DOHH2 (cell line): ENCODE results near the gene VWA5B2.
A peak's percentile ranks its signal among the peaks of the same experiment; 100 is the strongest.

Experiments
- H3F3A ChIP-seq: fragments of 200-600 bp; sonication (generic), shearing (Covaris generic); 2 replicates; pipeline ENCODE4 v1.6.0; 2016; ENCODE audit warnings: antibody characterized with exemption, mild to moderate bottlenecking; ENCODE audit not compliant: control insufficient read depth, insufficient read depth
- H3K27ac ChIP-seq: fragments of 200-600 bp; sonication (generic); 2 replicates; pipeline ENCODE4 v1.5.1; 2014; ENCODE audit warnings: low read depth, mild to moderate bottlenecking, low read length, moderate library complexity
- H3K27me3 ChIP-seq: fragments of 200-600 bp; sonication (generic); 2 replicates; pipeline ENCODE4 v1.6.1; 2014; ENCODE audit warnings: mild to moderate bottlenecking, low read length, mixed read lengths; ENCODE audit not compliant: control insufficient read depth
- H3K36me3 ChIP-seq: fragments of 200-600 bp; sonication (generic); 2 replicates; pipeline ENCODE4 v1.6.1; 2014; ENCODE audit warnings: mild to moderate bottlenecking, low read length, moderate library complexity, mixed read lengths; ENCODE audit not compliant: control insufficient read depth
- H3K4me1 ChIP-seq: fragments of 200-600 bp; sonication (generic); 2 replicates; pipeline ENCODE4 v1.6.1; 2014; ENCODE audit warnings: mild to moderate bottlenecking, low read length, mixed read lengths; ENCODE audit not compliant: control insufficient read depth
- H3K4me2 ChIP-seq: fragments of 200-600 bp; sonication (generic); 2 replicates; pipeline ENCODE4 v1.6.0; 2014; ENCODE audit warnings: mild to moderate bottlenecking, low read length, moderate library complexity
- H3K4me3 ChIP-seq: fragments of 200-600 bp; sonication (generic); 2 replicates; pipeline ENCODE4 v1.5.1; 2014; ENCODE audit warnings: mild to moderate bottlenecking, low read length, mixed read lengths
- H3K79me2 ChIP-seq: fragments of 200-600 bp; sonication (generic); 2 replicates; pipeline ENCODE4 v1.6.1; 2014; ENCODE audit warnings: mild to moderate bottlenecking, low read length, mixed read lengths; ENCODE audit not compliant: control insufficient read depth
- H3K9me2 ChIP-seq: fragments of 200-600 bp; sonication (generic); replicated peaks from 2 replicates; pipeline ENCODE4 v1.6.1; 2014; ENCODE audit warnings: mild to moderate bottlenecking, low read length, mixed read lengths; ENCODE audit not compliant: control insufficient read depth
- H3K9me3 ChIP-seq: fragments of 200-600 bp; sonication (generic); 2 replicates; pipeline ENCODE4 v1.6.1; 2014; ENCODE audit warnings: antibody characterized with exemption, low read length, mixed read lengths; ENCODE audit not compliant: control insufficient read depth, insufficient read depth
- H4K20me1 ChIP-seq: fragments of 200-600 bp; sonication (generic); 2 replicates; pipeline ENCODE4 v1.6.0; 2014; ENCODE audit warnings: low read depth, mild to moderate bottlenecking, antibody characterized with exemption, low read length, moderate library complexity; ENCODE audit not compliant: control insufficient read depth, insufficient read depth
- CTCF ChIP-seq: fragments of 200-600 bp; sonication (generic); IDR thresholded peaks from one replicate; pipeline ENCODE4 v1.5.1; 2014; ENCODE audit warnings: antibody characterized with exemption, mild to moderate bottlenecking, low read depth, low read length; ENCODE audit not compliant: poor library complexity, severe bottlenecking
- EZH2phosphoT487 ChIP-seq: fragments of 200-600 bp; sonication (generic); IDR thresholded peaks from 2 replicates; pipeline ENCODE4 v1.6.1; 2017; ENCODE audit warnings: borderline replicate concordance, mild to moderate bottlenecking, antibody characterized with exemption, low read length, moderate library complexity, mixed read lengths

The VWA5B2 gene

GRCh38 chr3:184289426-184289938 is 60.1 kb downstream of the VWA5B2 start:
- no peak overlapping the region for H3K4me2 ChIP-seq
- H3K27me3 ChIP-seq, result peaks cover 14% of the 10 kb centered on the region
- H4K20me1 ChIP-seq, result no peaks in the 10 kb centered on the region
- H3K4me1 ChIP-seq, result no peaks in the 10 kb centered on the region
- no peak overlapping the region for H3K4me3 ChIP-seq
- H3F3A ChIP-seq, result no peaks in the 10 kb centered on the region
- H3K27ac ChIP-seq, result no peak overlapping the region
- H3K36me3 ChIP-seq, result no peaks in the 10 kb centered on the region
- TF ChIP-seq CTCF (peak; percentile 83), EZH2phosphoT487 (no peak)
- H3K9me2 ChIP-seq, result no peaks in the 10 kb centered on the region
- no peaks in the 10 kb centered on the region for H3K79me2 ChIP-seq
- H3K9me3 ChIP-seq, result no peaks in the 10 kb centered on the region

- Histone ChIP-seq H3K4me3 (no peak overlapping the region), H4K20me1 (no peaks in the 10 kb centered on the region), H3K79me2 (no peaks in the 10 kb centered on the region), H3K4me1 (no peaks in the 10 kb centered on the region), H3K27me3 (peaks cover 12% of the 10 kb centered on the region), H3K4me2 (no peak overlapping the region), H3K9me3 (no peaks in the 10 kb centered on the region), H3K9me2 (no peaks in the 10 kb centered on the region), H3K36me3 (no peaks in the 10 kb centered on the region), H3F3A (no peaks in the 10 kb centered on the region), H3K27ac (no peak overlapping the region)
- no peak for TF ChIP-seq EZH2phosphoT487
- TF ChIP-seq CTCF, result no peak
These were observed 60.9 kb downstream of the VWA5B2 start for GRCh38 chr3:184290331-184290730.

- Histone ChIP-seq H3K27me3 (peaks cover 13% of the 10 kb centered on the region; the same call in 1 of the 2 replicates), H3K4me1 (no peaks in the 10 kb centered on the region), H3K4me2 (no peak overlapping the region), H4K20me1 (no peaks in the 10 kb centered on the region), H3K4me3 (no peak overlapping the region), H3K27ac (no peak overlapping the region), H3K9me2 (no peaks in the 10 kb centered on the region), H3K36me3 (no peaks in the 10 kb centered on the region), H3K79me2 (no peaks in the 10 kb centered on the region), H3F3A (0 out of 2 replicates have a peak, but pooled peaks cover 3% of the 10 kb centered on the region), H3K9me3 (no peaks in the 10 kb centered on the region)
- TF ChIP-seq CTCF (no peak), EZH2phosphoT487 (no peak)
These were observed 61.8 kb downstream of the VWA5B2 start for GRCh38 chr3:184291044-184291737.
